ENCODE results near the gene GRIK2.

GRIK2 gene

GRCh38 chr6:101765281-101765680 is 371.8 kb downstream of the GRIK2 start:
- Histone ChIP-seq H3K4me1 (ENCODE audit: control insufficient read depth, insufficient read depth, low read length) (peaks cover 62% of the 10 kb centered on the region), H3K4me3 (ENCODE audit: low read depth, low read length) (no peak overlapping the region), H3K27me3 (ENCODE audit: control insufficient read depth, insufficient read depth, low read length) (no peaks in the 10 kb centered on the region), H3K9me3 (ENCODE audit: control insufficient read depth, insufficient read depth, low read length) (no peaks in the 10 kb centered on the region), H3K36me3 (ENCODE audit: control insufficient read depth, insufficient read depth, low read length) (no peaks in the 10 kb centered on the region), H3K27ac (ENCODE audit: low read depth, low read length) (no peak overlapping the region), H3K9ac (ENCODE audit: low read depth, low read length) (no peak overlapping the region)

DNA sequence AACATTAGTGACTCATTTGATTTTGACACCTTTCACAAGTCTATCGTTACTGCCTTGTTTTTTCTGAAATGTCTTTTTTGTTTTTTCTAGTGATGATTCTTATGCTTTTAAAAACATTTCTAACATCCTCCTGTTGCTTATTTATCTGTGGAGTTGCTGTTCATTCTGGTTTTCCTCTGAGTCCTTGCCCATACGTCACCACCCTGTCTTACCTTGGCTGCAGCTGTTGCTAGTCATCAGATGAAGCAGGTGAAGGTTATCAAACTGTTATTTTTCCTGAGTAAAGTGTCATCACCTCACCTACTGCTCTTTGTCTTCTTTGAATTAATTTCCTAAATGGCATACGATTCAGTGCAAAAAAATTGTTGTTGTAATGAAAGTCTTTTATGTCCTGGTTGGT is 376.6 kb downstream of the GRIK2 start:
- Histone ChIP-seq H3K9me3 (ENCODE audit: control insufficient read depth, insufficient read depth, low read length) (no peaks in the 10 kb centered on the region), H3K27me3 (ENCODE audit: control insufficient read depth, insufficient read depth, low read length) (no peaks in the 10 kb centered on the region), H3K4me3 (ENCODE audit: low read depth, low read length) (no peak overlapping the region), H3K27ac (ENCODE audit: low read depth, low read length) (no peak overlapping the region), H3K9ac (ENCODE audit: low read depth, low read length) (no peak overlapping the region), H3K4me1 (ENCODE audit: control insufficient read depth, insufficient read depth, low read length) (peaks cover 43% of the 10 kb centered on the region), H3K36me3 (ENCODE audit: control insufficient read depth, insufficient read depth, low read length) (no peaks in the 10 kb centered on the region)

GRCh38 chr6:101776919-101777350 is 383.4 kb downstream of the GRIK2 start:
- Histone ChIP-seq H3K27me3 (ENCODE audit: control insufficient read depth, insufficient read depth, low read length) (no peaks in the 10 kb centered on the region), H3K27ac (ENCODE audit: low read depth, low read length) (no peak overlapping the region), H3K4me1 (ENCODE audit: control insufficient read depth, insufficient read depth, low read length) (peaks cover 14% of the 10 kb centered on the region), H3K9me3 (ENCODE audit: control insufficient read depth, insufficient read depth, low read length) (no peaks in the 10 kb centered on the region), H3K4me3 (ENCODE audit: low read depth, low read length) (no peak overlapping the region), H3K9ac (ENCODE audit: low read depth, low read length) (no peak overlapping the region), H3K36me3 (ENCODE audit: control insufficient read depth, insufficient read depth, low read length) (no peaks in the 10 kb centered on the region)

GRCh38 chr6:101777646-101778045 is 384.1 kb downstream of the GRIK2 start:
- Histone ChIP-seq H3K4me3 (ENCODE audit: low read depth, low read length) (no peak overlapping the region), H3K36me3 (ENCODE audit: control insufficient read depth, insufficient read depth, low read length) (no peaks in the 10 kb centered on the region), H3K9ac (ENCODE audit: low read depth, low read length) (no peak overlapping the region), H3K9me3 (ENCODE audit: control insufficient read depth, insufficient read depth, low read length) (no peaks in the 10 kb centered on the region), H3K27ac (ENCODE audit: low read depth, low read length) (no peak overlapping the region), H3K4me1 (ENCODE audit: control insufficient read depth, insufficient read depth, low read length) (peaks cover 14% of the 10 kb centered on the region), H3K27me3 (ENCODE audit: control insufficient read depth, insufficient read depth, low read length) (no peaks in the 10 kb centered on the region)

DNA sequence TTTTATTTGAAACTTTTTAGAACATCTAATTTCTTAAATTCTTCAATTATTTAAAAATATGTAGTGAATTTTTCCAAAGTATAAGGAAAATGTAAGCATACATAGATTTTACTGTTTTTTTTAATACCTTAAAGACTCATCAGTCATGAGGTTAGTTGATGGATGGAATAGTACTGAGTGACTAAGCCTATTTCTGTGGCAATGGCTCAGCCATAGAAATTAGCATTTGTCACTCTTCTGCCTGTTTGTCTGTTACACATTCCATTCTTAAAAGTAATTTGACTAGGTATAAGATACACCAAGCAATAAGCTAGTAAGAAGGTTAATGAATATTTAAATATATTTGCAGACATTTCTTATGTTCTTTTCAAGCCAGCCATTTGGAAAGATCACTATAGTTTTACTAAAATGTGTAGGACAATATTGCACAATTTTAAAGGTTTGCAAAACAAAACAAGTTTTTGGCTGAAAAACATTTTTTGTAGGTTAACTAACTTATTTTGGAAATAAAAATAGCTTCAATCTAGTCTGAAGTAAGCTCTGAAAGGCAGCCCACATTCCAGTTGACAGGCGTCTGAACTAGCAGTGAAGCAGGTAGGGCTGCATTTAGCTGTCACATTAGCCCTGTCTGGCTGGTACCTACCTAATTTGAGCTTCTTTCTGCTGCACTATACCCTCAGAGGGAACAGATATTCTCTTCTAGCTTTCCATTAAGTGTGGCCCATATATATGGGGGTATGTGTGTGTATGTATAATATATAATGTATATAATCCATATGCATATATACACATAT is 385.7 kb downstream of the GRIK2 start:
- no peaks in the 10 kb centered on the region for H3K9me3 ChIP-seq (ENCODE audit: control insufficient read depth, insufficient read depth, low read length)
- no peaks in the 10 kb centered on the region for H3K27me3 ChIP-seq (ENCODE audit: control insufficient read depth, insufficient read depth, low read length)
- peaks cover 14% of the 10 kb centered on the region for H3K4me1 ChIP-seq (ENCODE audit: control insufficient read depth, insufficient read depth, low read length)
- no peak overlapping the region for H3K4me3 ChIP-seq (ENCODE audit: low read depth, low read length)
- no peaks in the 10 kb centered on the region for H3K36me3 ChIP-seq (ENCODE audit: control insufficient read depth, insufficient read depth, low read length)
- no peak overlapping the region for H3K9ac ChIP-seq (ENCODE audit: low read depth, low read length)
- H3K27ac ChIP-seq (ENCODE audit: low read depth, low read length) = no peak overlapping the region

GRCh38 chr6:101783287-101783686 is 389.8 kb downstream of the GRIK2 start:
- Histone ChIP-seq H3K4me1 (ENCODE audit: control insufficient read depth, insufficient read depth, low read length) (no peaks in the 10 kb centered on the region), H3K4me3 (ENCODE audit: low read depth, low read length) (no peak overlapping the region), H3K36me3 (ENCODE audit: control insufficient read depth, insufficient read depth, low read length) (no peaks in the 10 kb centered on the region)

GRCh38 chr6:101784094-101784493 is 390.6 kb downstream of the GRIK2 start:
- H3K9ac ChIP-seq (ENCODE audit: low read depth, low read length) = no peak overlapping the region
- no peak overlapping the region for H3K27ac ChIP-seq (ENCODE audit: low read depth, low read length)
- H3K27me3 ChIP-seq (ENCODE audit: control insufficient read depth, insufficient read depth, low read length) = no peaks in the 10 kb centered on the region
- no peaks in the 10 kb centered on the region for H3K4me1 ChIP-seq (ENCODE audit: control insufficient read depth, insufficient read depth, low read length)
- no peak overlapping the region for H3K4me3 ChIP-seq (ENCODE audit: low read depth, low read length)
- no peaks in the 10 kb centered on the region for H3K36me3 ChIP-seq (ENCODE audit: control insufficient read depth, insufficient read depth, low read length)
- H3K9me3 ChIP-seq (ENCODE audit: control insufficient read depth, insufficient read depth, low read length) = no peaks in the 10 kb centered on the region

More at GRCh38 chr6:101783287-101783686, 389.8 kb downstream of the GRIK2 start:
- no peaks in the 10 kb centered on the region for H3K27me3 ChIP-seq (ENCODE audit: control insufficient read depth, insufficient read depth, low read length)
- no peak overlapping the region for H3K27ac ChIP-seq (ENCODE audit: low read depth, low read length)
- no peaks in the 10 kb centered on the region for H3K9me3 ChIP-seq (ENCODE audit: control insufficient read depth, insufficient read depth, low read length)
- no peak overlapping the region for H3K9ac ChIP-seq (ENCODE audit: low read depth, low read length)

- no peaks in the 10 kb centered on the region for H3K36me3 ChIP-seq (ENCODE audit: control insufficient read depth, insufficient read depth, low read length)
- H3K4me3 ChIP-seq (ENCODE audit: low read depth, low read length) = no peak overlapping the region
- no peaks in the 10 kb centered on the region for H3K27me3 ChIP-seq (ENCODE audit: control insufficient read depth, insufficient read depth, low read length)
- no peak overlapping the region for H3K9ac ChIP-seq (ENCODE audit: low read depth, low read length)
- H3K27ac ChIP-seq (ENCODE audit: low read depth, low read length) = no peak overlapping the region
- H3K4me1 ChIP-seq (ENCODE audit: control insufficient read depth, insufficient read depth, low read length) = peaks cover 18% of the 10 kb centered on the region
- 0 out of 2 replicates have a peak, but pooled peaks cover 4% of the 10 kb centered on the region for H3K9me3 ChIP-seq (ENCODE audit: control insufficient read depth, insufficient read depth, low read length)
Observed at GRCh38 chr6:101799531-101799930, 406.0 kb downstream of the GRIK2 start.

DNA sequence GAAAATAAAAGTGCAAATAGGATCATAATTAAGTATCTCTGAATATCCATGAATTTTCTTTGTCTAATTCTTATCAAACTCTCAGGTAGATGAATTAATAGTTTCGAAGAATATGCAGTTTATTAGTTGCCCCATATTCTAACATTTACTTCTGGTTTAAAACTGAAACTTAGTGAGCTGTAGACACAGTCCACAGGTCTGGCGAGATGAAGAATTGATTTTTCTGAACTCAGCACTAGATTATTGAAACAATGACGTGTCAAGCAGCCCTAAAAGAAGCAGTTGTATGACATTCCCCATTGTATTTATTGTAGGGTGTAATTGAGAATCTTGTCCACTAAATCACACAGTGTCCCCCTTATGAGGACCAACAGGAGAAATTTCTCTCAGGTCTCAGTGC is 407.1 kb downstream of the GRIK2 start:
- no peaks in the 10 kb centered on the region for H3K36me3 ChIP-seq (ENCODE audit: control insufficient read depth, insufficient read depth, low read length)
- peaks cover 18% of the 10 kb centered on the region for H3K4me1 ChIP-seq (ENCODE audit: control insufficient read depth, insufficient read depth, low read length)
- H3K27ac ChIP-seq (ENCODE audit: low read depth, low read length) = no peak overlapping the region
- no peaks in the 10 kb centered on the region for H3K9me3 ChIP-seq (ENCODE audit: control insufficient read depth, insufficient read depth, low read length)
- no peak overlapping the region for H3K9ac ChIP-seq (ENCODE audit: low read depth, low read length)
- H3K27me3 ChIP-seq (ENCODE audit: control insufficient read depth, insufficient read depth, low read length) = no peaks in the 10 kb centered on the region
- H3K4me3 ChIP-seq (ENCODE audit: low read depth, low read length) = no peak overlapping the region

- Histone ChIP-seq H3K27me3 (ENCODE audit: control insufficient read depth, insufficient read depth, low read length) (no peaks in the 10 kb centered on the region), H3K4me3 (ENCODE audit: low read depth, low read length) (no peak overlapping the region), H3K9me3 (ENCODE audit: control insufficient read depth, insufficient read depth, low read length) (no peaks in the 10 kb centered on the region)
Observed at GRCh38 chr6:101803136-101803535, 409.6 kb downstream of the GRIK2 start.

GRCh38 chr6:101806241-101806640 is 412.7 kb downstream of the GRIK2 start:
- H3K4me1 ChIP-seq (ENCODE audit: control insufficient read depth, insufficient read depth, low read length) = peaks cover 10% of the 10 kb centered on the region
- H3K9ac ChIP-seq (ENCODE audit: low read depth, low read length) = no peak overlapping the region
- H3K36me3 ChIP-seq (ENCODE audit: control insufficient read depth, insufficient read depth, low read length) = no peaks in the 10 kb centered on the region
- H3K4me3 ChIP-seq (ENCODE audit: low read depth, low read length) = no peak overlapping the region
- no peak overlapping the region for H3K27ac ChIP-seq (ENCODE audit: low read depth, low read length)
- H3K27me3 ChIP-seq (ENCODE audit: control insufficient read depth, insufficient read depth, low read length) = no peaks in the 10 kb centered on the region
- H3K9me3 ChIP-seq (ENCODE audit: control insufficient read depth, insufficient read depth, low read length) = no peaks in the 10 kb centered on the region

More at GRCh38 chr6:101803136-101803535, 409.6 kb downstream of the GRIK2 start:
- Histone ChIP-seq H3K27ac (ENCODE audit: low read depth, low read length) (no peak overlapping the region), H3K4me1 (ENCODE audit: control insufficient read depth, insufficient read depth, low read length) (peaks cover 26% of the 10 kb centered on the region), H3K36me3 (ENCODE audit: control insufficient read depth, insufficient read depth, low read length) (no peaks in the 10 kb centered on the region), H3K9ac (ENCODE audit: low read depth, low read length) (no peak overlapping the region)

All from HUES48 (cell line).